Measurements from ENCODE around the gene TAGLN3. TPM values are rescaled to one million over a fixed set of nuclear protein-coding genes. Genes with fewer than 3 reads are reported as not detected.

The TAGLN3 gene
- total RNA-seq, 2 donors from 2014 or later, result 1.8 TPM; not detected in 1

- Histone ChIP-seq H3K9me3 (no peaks in the 10 kb centered on the region), H3K27ac (peak within 1 kb of the TSS; percentile 64), H3K4me1 (peaks cover 9% of the 10 kb centered on the region), H3K36me3 (no peaks in the 10 kb centered on the region), H3K4me3 (peak within 1 kb of the TSS; percentile 68), H3K27me3 (no peaks in the 10 kb centered on the region), H3K9ac (ENCODE audit: low read depth in 2 of 2, low read length in 2 of 2) (peak within 1 kb of the TSS; percentile 77 to 80)
- peak; percentile 98 for DNase-seq
- intact Hi-C loops (cut with DNase I), result loop anchor here (10.0 kb wide), 1 partner anchor 114 kb away; no protein-coding TSS in a partner anchor
- TF ChIP-seq CTCF (IDR thresholded peaks at IDR 0.05), result no peak
These were observed 19.9 kb upstream of the TAGLN3 start, which contains the start of gene ABHD10 for GRCh38 chr3:111978583-111979433. TSS of gene ABHD10 (plus strand) at chr3:111979026. CDS start at chr3:111979062, 36 bp downstream.

- intact Hi-C loops (cut with DNase I), result loop anchor here (10.0 kb wide), 1 partner anchor 115 kb away; no protein-coding TSS in a partner anchor
- no peaks in the 10 kb centered on the region for H3K36me3 ChIP-seq
These were observed 19.2 kb upstream of the TAGLN3 start for GRCh38 chr3:111979434-111980038.

GRCh38 chr3:111980716-111981456 lies 17.8 kb upstream of the TAGLN3 start:
- TF ChIP-seq CTCF (IDR thresholded peaks at IDR 0.05), result no peak
- no peak overlapping the region for H3K27ac ChIP-seq
- H3K9ac ChIP-seq (ENCODE audit: low read depth in 2 of 2, low read length in 2 of 2), result no peak overlapping the region
- no peak for DNase-seq
- no peaks in the 10 kb centered on the region for H3K9me3 ChIP-seq
- H3K36me3 ChIP-seq, result no peaks in the 10 kb centered on the region
- intact Hi-C loops (cut with DNase I), result no loop called here
- H3K4me1 ChIP-seq, result peaks cover 9% of the 10 kb centered on the region
- H3K27me3 ChIP-seq, result no peaks in the 10 kb centered on the region
- H3K4me3 ChIP-seq, result no peak overlapping the region

More at GRCh38 chr3:111979434-111980038, 19.2 kb upstream of the TAGLN3 start:
- no peak for DNase-seq
- H3K27me3 ChIP-seq, result no peaks in the 10 kb centered on the region
- H3K4me1 ChIP-seq, result peaks cover 9% of the 10 kb centered on the region
- H3K9me3 ChIP-seq, result no peaks in the 10 kb centered on the region
- peak overlapping the region; percentile 64 for H3K27ac ChIP-seq
- peak overlapping the region; percentile 68 for H3K4me3 ChIP-seq
- H3K9ac ChIP-seq (ENCODE audit: low read depth in 2 of 2, low read length in 2 of 2), result peak overlapping the region; percentile 77 to 80
- no peak for TF ChIP-seq CTCF (IDR thresholded peaks at IDR 0.05)

GRCh38 chr3:111981457-111981763 lies 17.3 kb upstream of the TAGLN3 start:
- Histone ChIP-seq H3K27me3 (no peaks in the 10 kb centered on the region), H3K4me3 (no peak overlapping the region), H3K9me3 (no peaks in the 10 kb centered on the region), H3K36me3 (no peaks in the 10 kb centered on the region), H3K27ac (no peak overlapping the region), H3K9ac (ENCODE audit: low read depth in 2 of 2, low read length in 2 of 2) (no peak overlapping the region), H3K4me1 (peaks cover 9% of the 10 kb centered on the region)
- no peak for TF ChIP-seq CTCF (IDR thresholded peaks at IDR 0.05)
- intact Hi-C loops (cut with DNase I), result no loop called here
- DNase-seq, result no peak

GRCh38 chr3:111984636-111985298 lies 14.0 kb upstream of the TAGLN3 start:
- H3K4me3 ChIP-seq, result no peak overlapping the region
- no peaks in the 10 kb centered on the region for H3K36me3 ChIP-seq
- no peaks in the 10 kb centered on the region for H3K9me3 ChIP-seq
- no peaks in the 10 kb centered on the region for H3K27me3 ChIP-seq
- DNase-seq, result no peak
- H3K27ac ChIP-seq, result no peak overlapping the region
- no peak overlapping the region for H3K9ac ChIP-seq (ENCODE audit: low read depth in 2 of 2, low read length in 2 of 2)
- H3K4me1 ChIP-seq, result peaks cover 9% of the 10 kb centered on the region
- intact Hi-C loops (cut with DNase I), result no loop called here
- no peak for TF ChIP-seq CTCF (IDR thresholded peaks at IDR 0.05)
